DMS153 (cell line): ENCODE results near the gene SMIM10L1.

Experiments
- DNase-seq: peaks from one replicate; lab custom pipeline; 2025; lab: John Stamatoyannopoulos, UW

The SMIM10L1 gene

DNA sequence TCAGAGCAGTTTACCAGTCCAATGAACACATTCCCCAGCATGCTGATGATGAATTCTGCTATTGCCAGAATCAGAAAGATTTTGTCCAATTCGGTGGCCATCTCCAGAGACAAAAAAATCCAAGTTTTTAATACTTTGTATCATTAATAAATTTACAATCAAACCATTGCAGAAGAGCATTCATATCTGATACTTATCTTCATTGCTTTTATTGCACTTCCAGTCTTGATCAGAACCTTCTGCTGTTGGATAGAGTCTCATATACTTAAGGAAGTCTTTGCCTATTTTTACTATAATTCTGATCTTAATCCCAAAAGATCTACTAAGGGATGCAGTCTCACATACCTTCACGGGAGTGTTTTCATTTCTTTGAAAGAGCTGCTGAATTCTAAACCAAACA, 15.8 kb downstream of the SMIM10L1 start, which contains the start of gene TAS2R42:
Gene TAS2R42 (minus strand): TSS at position 101 of the 400 bp plus-strand sequence. CDS start 0 bp downstream, at position 101.
- DNase-seq: no peak

DNA sequence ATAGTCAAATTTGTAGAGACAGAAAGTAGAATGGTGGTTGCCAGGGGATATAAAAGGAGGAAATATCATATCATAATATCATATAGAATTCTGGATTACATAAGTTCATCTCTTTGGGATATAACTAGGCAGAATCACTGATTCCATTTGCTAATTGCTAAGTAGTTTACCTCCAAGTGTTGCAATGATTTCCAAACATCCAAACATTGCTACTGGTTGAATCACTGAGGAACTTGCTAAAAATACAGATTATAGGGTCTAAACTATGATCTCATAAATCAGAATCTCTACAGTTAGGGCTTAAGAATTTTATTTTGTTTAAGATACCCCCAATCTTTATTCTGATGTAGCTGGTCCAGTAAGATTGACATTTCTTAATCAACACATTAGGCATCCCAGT, 31.8 kb downstream of the SMIM10L1 start:
- no peak for DNase-seq

DNA sequence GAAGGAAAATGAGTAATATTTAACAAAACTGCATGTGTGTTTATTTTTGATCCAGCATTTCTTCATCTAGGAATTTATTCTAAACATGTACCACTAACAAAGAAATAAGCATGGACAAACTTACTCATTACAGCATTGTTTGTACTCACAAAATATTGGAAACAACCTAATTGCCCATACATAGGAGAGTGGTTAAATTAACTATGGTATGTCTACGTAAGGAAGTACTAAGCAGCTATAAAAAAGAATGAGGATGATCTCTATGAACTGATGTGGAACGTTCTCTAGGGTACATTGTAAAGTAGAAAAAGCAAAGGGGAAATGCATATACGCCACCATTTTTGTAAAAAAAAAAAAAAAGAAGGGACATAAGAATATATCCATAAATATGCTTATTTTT, 33.2 kb downstream of the SMIM10L1 start:
- no peak for DNase-seq

DNA sequence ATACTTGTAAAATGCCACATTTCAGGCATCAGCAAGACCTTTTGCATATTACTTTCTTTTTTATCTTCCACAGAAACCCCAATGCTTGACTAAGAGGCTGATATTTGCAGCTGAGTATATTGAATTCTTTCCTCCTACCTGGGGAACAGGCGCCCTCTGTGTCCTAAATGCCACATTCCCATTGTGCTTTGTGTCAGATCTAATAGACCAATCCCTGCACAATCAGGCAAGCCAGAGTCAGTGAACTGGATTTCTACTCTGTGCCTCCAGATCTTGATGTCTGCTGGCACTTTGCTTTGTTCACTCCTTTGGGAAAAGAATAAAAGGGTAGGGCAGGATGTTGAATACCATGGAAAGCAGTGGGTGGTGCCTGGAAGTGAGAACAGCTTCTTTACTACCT, 38.1 kb downstream of the SMIM10L1 start:
- no peak for DNase-seq
